Ishikawa (cell line): ENCODE results near the gene COPS7B.
A peak's percentile ranks its signal among the peaks of the same experiment; 100 is the strongest.

Source experiments
- CEBPB ChIP-seq: IDR thresholded peaks from 2 replicates; pipeline ENCODE4 v1.6.1; 2012
- REST ChIP-seq: IDR thresholded peaks from 2 replicates; pipeline ENCODE4 v1.6.1; 2012; ENCODE audit warnings: low read depth, mild to moderate bottlenecking
- TCF12 ChIP-seq: IDR thresholded peaks from 2 replicates; pipeline ENCODE4 v1.6.1; 2012; ENCODE audit warnings: low read depth
- TEAD4 ChIP-seq: IDR thresholded peaks from 2 replicates; pipeline ENCODE4 v1.6.1; 2012
- YY1 ChIP-seq: IDR thresholded peaks from 2 replicates; pipeline ENCODE4 v1.6.1; 2012; ENCODE audit warnings: low read depth
- ZBTB7A ChIP-seq: IDR thresholded peaks from 2 replicates; pipeline ENCODE4 v1.6.1; 2012; ENCODE audit warnings: low read depth

GRCh38 chr2:231764760-231765159 lies 21.5 kb upstream of the COPS7B start:
- TF ChIP-seq REST (no peak), YY1 (no peak), TCF12 (no peak), CEBPB (no peak), ZBTB7A (no peak), TEAD4 (peak; percentile 13; the same call in 1 of the 2 replicates)
